ENCODE data around the gene MDH2. TPM values are rescaled to one million over a fixed set of nuclear protein-coding genes. Genes with fewer than 3 reads are reported as not detected.
A peak's percentile ranks its signal among the peaks of the same experiment; 100 is the strongest.

The MDH2 gene, protein sequence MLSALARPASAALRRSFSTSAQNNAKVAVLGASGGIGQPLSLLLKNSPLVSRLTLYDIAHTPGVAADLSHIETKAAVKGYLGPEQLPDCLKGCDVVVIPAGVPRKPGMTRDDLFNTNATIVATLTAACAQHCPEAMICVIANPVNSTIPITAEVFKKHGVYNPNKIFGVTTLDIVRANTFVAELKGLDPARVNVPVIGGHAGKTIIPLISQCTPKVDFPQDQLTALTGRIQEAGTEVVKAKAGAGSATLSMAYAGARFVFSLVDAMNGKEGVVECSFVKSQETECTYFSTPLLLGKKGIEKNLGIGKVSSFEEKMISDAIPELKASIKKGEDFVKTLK
- 119 and 133 TPM in 2 replicates for total RNA-seq
- long read RNA-seq, transcript MDH2-204 (8 exons, 2,020 nt), result minor isoform, 9 of 335 reads
- long read RNA-seq, transcript MDH2-201 (9 exons, 2,209 nt), result major isoform, 304 of 335 reads
- long read RNA-seq, partial matches to known transcripts, result 17 of 335 reads
- long read RNA-seq, other reads (novel, unspliced or antisense), result 2 of 335 reads

DNA sequence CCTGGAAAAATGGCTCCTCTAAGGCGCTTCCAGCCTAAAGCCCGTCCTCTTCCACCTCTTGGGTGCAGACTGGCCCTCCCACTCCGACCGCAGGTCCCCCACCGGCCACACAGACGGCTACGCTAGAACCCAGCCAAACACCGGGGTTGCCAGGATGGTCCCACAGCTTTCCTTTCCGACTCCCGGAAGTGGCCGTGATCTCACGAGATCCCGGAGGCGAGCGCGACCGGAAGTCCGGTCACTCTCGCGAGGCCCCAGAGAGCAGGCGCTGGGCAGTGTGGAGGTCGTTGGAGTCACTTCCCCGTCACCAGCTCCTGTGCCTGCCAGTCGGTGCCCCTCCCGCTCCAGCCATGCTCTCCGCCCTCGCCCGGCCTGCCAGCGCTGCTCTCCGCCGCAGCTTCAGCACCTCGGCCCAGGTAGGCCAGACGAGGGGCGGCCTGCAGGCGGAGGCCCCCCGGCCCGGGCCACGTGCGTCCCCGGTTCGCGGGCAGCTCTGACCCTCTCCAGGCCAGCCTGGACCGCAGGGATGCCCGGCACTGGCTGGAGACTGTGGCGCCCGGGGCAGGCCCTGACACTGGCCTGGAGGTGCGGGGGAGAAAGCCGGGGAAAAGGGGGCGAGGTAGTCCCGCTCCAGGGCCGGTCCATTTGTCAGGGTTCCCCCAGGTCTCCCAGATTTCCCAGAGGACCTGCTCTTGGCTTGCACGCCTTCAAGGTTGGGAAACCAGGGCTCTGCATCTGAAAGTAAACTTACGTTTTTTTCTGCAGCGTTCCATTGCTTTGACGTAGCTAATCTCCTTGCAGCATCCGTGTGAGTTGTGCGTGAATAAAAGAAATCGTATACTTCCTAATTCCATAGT lies at the start of gene MDH2, which contains the start of gene STYXL1:
TSS of gene MDH2 (plus strand) at position 296 of the 857 bp plus-strand sequence. CDS start at position 351, 55 bp downstream.
TSS of gene STYXL1 (minus strand) at position 190 of the 857 bp plus-strand sequence. CDS start 17,477 bp downstream, outside the sequence.
- peak; percentile 98 for DNase-seq (ENCODE audit: extremely low spot score, unreplicated experiment)
- Mint-ChIP-seq H3K27me3 (ENCODE audit: unreplicated experiment) (no peaks in the 10 kb centered on the region), H3K4me3 (ENCODE audit: unreplicated experiment) (peak within 1 kb of the TSS; percentile 99), H3K4me1 (ENCODE audit: unreplicated experiment) (peaks cover 22% of the 10 kb centered on the region), H3K27ac (ENCODE audit: unreplicated experiment) (peak within 1 kb of the TSS; percentile 96), H3K36me3 (ENCODE audit: unreplicated experiment) (peaks cover 14% of the 10 kb centered on the region), H3K9me3 (ENCODE audit: unreplicated experiment) (no peaks in the 10 kb centered on the region)
- TF ChIP-seq, protein P1, sequence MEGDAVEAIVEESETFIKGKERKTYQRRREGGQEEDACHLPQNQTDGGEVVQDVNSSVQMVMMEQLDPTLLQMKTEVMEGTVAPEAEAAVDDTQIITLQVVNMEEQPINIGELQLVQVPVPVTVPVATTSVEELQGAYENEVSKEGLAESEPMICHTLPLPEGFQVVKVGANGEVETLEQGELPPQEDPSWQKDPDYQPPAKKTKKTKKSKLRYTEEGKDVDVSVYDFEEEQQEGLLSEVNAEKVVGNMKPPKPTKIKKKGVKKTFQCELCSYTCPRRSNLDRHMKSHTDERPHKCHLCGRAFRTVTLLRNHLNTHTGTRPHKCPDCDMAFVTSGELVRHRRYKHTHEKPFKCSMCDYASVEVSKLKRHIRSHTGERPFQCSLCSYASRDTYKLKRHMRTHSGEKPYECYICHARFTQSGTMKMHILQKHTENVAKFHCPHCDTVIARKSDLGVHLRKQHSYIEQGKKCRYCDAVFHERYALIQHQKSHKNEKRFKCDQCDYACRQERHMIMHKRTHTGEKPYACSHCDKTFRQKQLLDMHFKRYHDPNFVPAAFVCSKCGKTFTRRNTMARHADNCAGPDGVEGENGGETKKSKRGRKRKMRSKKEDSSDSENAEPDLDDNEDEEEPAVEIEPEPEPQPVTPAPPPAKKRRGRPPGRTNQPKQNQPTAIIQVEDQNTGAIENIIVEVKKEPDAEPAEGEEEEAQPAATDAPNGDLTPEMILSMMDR (IDR thresholded peaks at IDR 0.05), result no peak

DNA sequence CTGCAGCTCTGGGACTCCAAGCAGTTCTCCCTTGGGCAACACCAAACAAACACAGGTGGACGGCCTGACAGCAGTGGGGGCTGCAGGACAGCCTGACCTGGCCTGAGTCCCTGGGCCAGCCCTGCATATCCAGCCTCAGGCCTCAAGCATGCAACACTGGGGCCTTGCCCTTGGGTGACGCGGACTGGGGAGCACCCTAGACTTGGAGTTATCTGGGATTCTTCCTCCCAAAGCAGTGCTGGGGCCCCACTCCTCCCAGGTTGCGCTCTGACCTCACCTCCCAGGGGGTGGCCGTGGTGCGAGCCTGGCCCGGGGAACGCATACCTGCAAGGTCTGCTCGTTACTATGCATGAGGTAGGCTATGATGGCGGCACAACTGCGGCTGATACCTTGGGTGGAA lies 47.3 kb upstream of the MDH2 start:
- H3K4me3 Mint-ChIP-seq (ENCODE audit: unreplicated experiment), result no peak overlapping the region
- no peak overlapping the region for H3K27ac Mint-ChIP-seq (ENCODE audit: unreplicated experiment)
- H3K4me1 Mint-ChIP-seq (ENCODE audit: unreplicated experiment), result no peaks in the 10 kb centered on the region
- TF ChIP-seq, protein P1 (IDR thresholded peaks at IDR 0.05), result no peak
- H3K9me3 Mint-ChIP-seq (ENCODE audit: unreplicated experiment), result no peaks in the 10 kb centered on the region
- no peak for DNase-seq (ENCODE audit: extremely low spot score, unreplicated experiment)
- no peaks in the 10 kb centered on the region for H3K27me3 Mint-ChIP-seq (ENCODE audit: unreplicated experiment)
- peaks cover 31% of the 10 kb centered on the region for H3K36me3 Mint-ChIP-seq (ENCODE audit: unreplicated experiment)

DNA sequence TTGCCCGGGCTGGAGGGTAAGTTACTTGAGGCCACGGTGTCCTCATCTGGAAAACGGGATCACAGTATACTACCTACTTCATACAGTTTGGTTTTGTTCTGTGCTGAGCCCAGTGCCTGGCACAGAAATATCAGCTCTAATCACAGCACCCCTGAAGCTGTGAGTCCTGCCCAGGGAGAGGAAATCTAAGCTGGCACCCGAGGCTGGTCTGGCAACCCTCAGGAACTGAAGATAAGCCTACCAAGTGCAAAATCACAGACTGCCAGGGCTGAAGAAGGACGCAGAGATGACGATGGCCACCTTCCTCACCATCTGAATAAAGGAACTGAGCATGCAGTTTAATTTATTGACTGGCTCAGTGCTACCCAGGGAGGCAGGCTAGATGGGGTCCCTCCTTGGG lies 45.8 kb upstream of the MDH2 start:
- Mint-ChIP-seq H3K36me3 (ENCODE audit: unreplicated experiment) (peaks cover 20% of the 10 kb centered on the region), H3K4me3 (ENCODE audit: unreplicated experiment) (no peak overlapping the region), H3K4me1 (ENCODE audit: unreplicated experiment) (no peaks in the 10 kb centered on the region), H3K9me3 (ENCODE audit: unreplicated experiment) (no peaks in the 10 kb centered on the region), H3K27me3 (ENCODE audit: unreplicated experiment) (no peaks in the 10 kb centered on the region), H3K27ac (ENCODE audit: unreplicated experiment) (no peak overlapping the region)
- DNase-seq (ENCODE audit: extremely low spot score, unreplicated experiment), result no peak
- TF ChIP-seq, protein P1 (IDR thresholded peaks at IDR 0.05), result no peak

DNA sequence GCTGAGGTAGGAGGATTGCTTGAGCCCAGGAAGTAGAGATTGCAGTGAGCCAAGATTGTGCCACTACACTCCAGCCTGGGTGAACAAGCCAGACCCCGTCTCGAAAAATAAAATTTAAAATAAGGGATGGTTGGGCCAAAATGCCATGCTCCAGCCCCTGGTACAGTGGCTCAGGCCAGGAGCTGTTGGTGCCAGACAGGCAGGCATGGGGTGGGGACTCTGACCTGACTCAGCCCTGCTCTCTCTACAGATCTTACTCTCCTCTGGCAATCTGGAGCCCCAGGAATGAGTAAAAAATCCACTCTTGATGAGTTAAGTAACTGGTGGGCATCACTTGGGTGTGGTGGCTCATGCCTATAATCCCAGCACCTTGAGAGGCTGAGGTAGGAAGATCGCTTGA lies 45.1 kb upstream of the MDH2 start:
- H3K9me3 Mint-ChIP-seq (ENCODE audit: unreplicated experiment), result no peaks in the 10 kb centered on the region
- H3K4me3 Mint-ChIP-seq (ENCODE audit: unreplicated experiment), result no peak overlapping the region

More for the DNA sequence above, 45.1 kb upstream of the MDH2 start:
- Mint-ChIP-seq H3K36me3 (ENCODE audit: unreplicated experiment) (peaks cover 17% of the 10 kb centered on the region), H3K27me3 (ENCODE audit: unreplicated experiment) (no peaks in the 10 kb centered on the region), H3K4me1 (ENCODE audit: unreplicated experiment) (no peaks in the 10 kb centered on the region), H3K27ac (ENCODE audit: unreplicated experiment) (no peak overlapping the region)
- TF ChIP-seq, protein P1 (IDR thresholded peaks at IDR 0.05), result no peak
- no peak for DNase-seq (ENCODE audit: extremely low spot score, unreplicated experiment)
